Gastroesophageal sphincter (tissue), 3 donors: ENCODE measurements around the gene TM9SF4.

Experiments used
- EP300 ChIP-seq: sonication (generic); formaldehyde crosslinking; IDR thresholded peaks from one replicate; pipeline ENCODE4 v1.6.1; 2017; ENCODE audit warnings: antibody characterized with exemption, mild to moderate bottlenecking
- POLR2A ChIP-seq, 2 donors: fragments of 450-650 bp; IDR thresholded peaks; one replicate each; pipeline ENCODE4 v1.6.1; 2017; ENCODE audit warnings: antibody characterized with exemption in 2 of 2, mild to moderate bottlenecking in 2 of 2, moderate library complexity in 1 of 2
- POLR2AphosphoS5 ChIP-seq: sonication (generic); formaldehyde crosslinking; IDR thresholded peaks from one replicate; pipeline ENCODE4 v1.6.1; 2017; ENCODE audit warnings: antibody characterized with exemption
- TF ChIP-seq, protein P1 (sequence below), 4 experiments: fragments of 200-600 bp in 2 of 4; fragments of 450-650 bp in 2 of 4; sonication (generic) in 1 of 4; IDR thresholded peaks; one replicate each; pipeline ENCODE4 v1.5.1; 2017 to 2019; ENCODE audit warnings: antibody characterized with exemption in 4 of 4, mild to moderate bottlenecking in 2 of 4, moderate library complexity in 2 of 4

DNA sequence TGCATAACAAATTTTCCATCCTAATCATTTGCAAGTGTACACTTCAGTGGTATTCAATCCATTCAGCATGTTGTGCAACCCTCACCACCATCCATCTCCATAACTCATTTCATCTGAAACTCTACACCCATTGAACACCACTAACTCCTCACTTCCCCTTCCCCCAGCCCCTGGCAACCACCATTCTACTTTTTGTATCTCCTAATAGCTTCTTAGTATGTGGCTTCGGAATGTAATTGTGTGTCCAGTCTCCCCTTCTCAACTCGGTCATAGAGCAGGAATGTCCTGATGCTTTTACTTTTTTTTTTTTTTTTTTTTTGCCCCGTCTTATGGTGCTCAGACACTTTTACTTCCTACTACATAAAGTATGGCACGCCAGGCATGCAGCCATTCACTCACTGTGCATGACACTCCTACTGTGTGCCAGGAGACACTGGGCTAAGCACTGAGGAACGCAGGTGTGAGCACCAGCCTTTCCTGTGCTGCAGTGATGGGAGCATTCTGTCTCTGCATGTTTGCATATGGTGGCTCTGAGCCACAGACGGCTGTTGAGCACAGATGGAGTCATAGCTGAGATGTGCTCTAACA, 42.2 kb upstream of the TM9SF4 start:
- TF ChIP-seq, protein P1, sequence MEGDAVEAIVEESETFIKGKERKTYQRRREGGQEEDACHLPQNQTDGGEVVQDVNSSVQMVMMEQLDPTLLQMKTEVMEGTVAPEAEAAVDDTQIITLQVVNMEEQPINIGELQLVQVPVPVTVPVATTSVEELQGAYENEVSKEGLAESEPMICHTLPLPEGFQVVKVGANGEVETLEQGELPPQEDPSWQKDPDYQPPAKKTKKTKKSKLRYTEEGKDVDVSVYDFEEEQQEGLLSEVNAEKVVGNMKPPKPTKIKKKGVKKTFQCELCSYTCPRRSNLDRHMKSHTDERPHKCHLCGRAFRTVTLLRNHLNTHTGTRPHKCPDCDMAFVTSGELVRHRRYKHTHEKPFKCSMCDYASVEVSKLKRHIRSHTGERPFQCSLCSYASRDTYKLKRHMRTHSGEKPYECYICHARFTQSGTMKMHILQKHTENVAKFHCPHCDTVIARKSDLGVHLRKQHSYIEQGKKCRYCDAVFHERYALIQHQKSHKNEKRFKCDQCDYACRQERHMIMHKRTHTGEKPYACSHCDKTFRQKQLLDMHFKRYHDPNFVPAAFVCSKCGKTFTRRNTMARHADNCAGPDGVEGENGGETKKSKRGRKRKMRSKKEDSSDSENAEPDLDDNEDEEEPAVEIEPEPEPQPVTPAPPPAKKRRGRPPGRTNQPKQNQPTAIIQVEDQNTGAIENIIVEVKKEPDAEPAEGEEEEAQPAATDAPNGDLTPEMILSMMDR (IDR thresholded peaks at IDR 0.05): no peak
- TF ChIP-seq POLR2AphosphoS5: no peak
- no peak for TF ChIP-seq POLR2A (IDR thresholded peaks at IDR 0.05)
- TF ChIP-seq EP300: no peak
